Adrenal gland (tissue), 12 donors: Measurements from ENCODE around the gene SLC10A3. TPM values are rescaled to one million over a fixed set of nuclear protein-coding genes. Genes with fewer than 3 reads are reported as not detected.
A peak's percentile ranks its signal among the peaks of the same experiment; 100 is the strongest.

ENCODE experiments used
- DNase-seq, 7 donors: peaks; one replicate each; pipeline ENCODE4 v3.0.0-alpha.2; 2019 to 2020
- H3K27ac ChIP-seq, 5 donors: fragments of 200-600 bp; sonication (generic) in 4 of 5; 1 replicate in 3 of 5; 2 replicates in 2 of 5; pipeline versions ENCODE4 v1.5.1 to v1.8.0; 2016 to 2020; ENCODE audit warnings: mild to moderate bottlenecking in 1 of 5
- H3K27me3 ChIP-seq: fragments of 200-600 bp; 2 replicates; pipeline ENCODE4 v1.8.0; 2021
- H3K36me3 ChIP-seq, 2 donors: fragments of 200-600 bp; replicated peaks in 1 of 2; 1 replicate in 1 of 2; 2 replicates in 1 of 2; pipeline versions ENCODE4 v1.5.1 to v1.8.0; 2018 to 2022
- H3K4me1 ChIP-seq, 2 donors: fragments of 200-600 bp; replicated peaks in 1 of 2; 1 replicate in 1 of 2; 2 replicates in 1 of 2; pipeline versions ENCODE4 v1.5.1 to v1.8.0; 2018 to 2021
- H3K4me3 ChIP-seq, 4 donors: fragments of 200-600 bp; sonication (generic) in 3 of 4; one replicate each; pipeline ENCODE4 v1.5.1; 2016 to 2018
- H3K9me3 ChIP-seq, 3 donors: fragments of 200-600 bp; sonication (generic) in 1 of 3; replicated peaks in 1 of 3; 1 replicate in 2 of 3; 2 replicates in 1 of 3; pipeline versions ENCODE4 v1.5.1 to v1.8.0; 2016 to 2021
- POLR2A ChIP-seq, 2 donors: fragments of 450-650 bp; IDR thresholded peaks; one replicate each; pipeline ENCODE4 v1.6.1; 2017; ENCODE audit warnings: antibody characterized with exemption in 2 of 2, mild to moderate bottlenecking in 2 of 2, moderate library complexity in 1 of 2
- WGBS, 4 donors: extraction: QIAGEN DNeasy Blood & Tissue Kit in 2 of 4; methylation state at CpG; one replicate each; pipeline versions ENCODE4 v1.1.5 to v1.1.7; 2013 to 2017; 5-methylcytosine and 5-hydroxymethylcytosine counted together
- intact Hi-C, 2 donors: fragments of 100-400 bp; cut with DNase I; formaldehyde crosslinking; loops; one replicate each; pipeline versions ENCODE4 v1.14.1 to v1.15.0; 2022 to 2023
- polyA plus RNA-seq, 3 donors: library from polyadenylated mRNA; stranded (reverse); fragments of 200-250 nt in 2 of 3; fragments of 350-450 nt in 1 of 3; fragmentation: Illumina TruSeq in 1 of 3; extraction: RNeasy Lipid Tissue Mini Kit (QIAGEN cat#74804) in 1 of 3; gene quantifications; one replicate each; pipeline ENCODE4 v1.2.3, GENCODE V29; 2013 to 2014
- total RNA-seq, 9 donors: library from RNA; depleted of rRNA in 4 of 9; stranded (reverse); fragments of >200 nt in 4 of 9; fragments of 120-200 nt in 1 of 9; fragmentation: NEBNext Ultra II Directional in 1 of 9; extraction: Animal tissue kit (Norgen Biotek cat#: 25700) in 1 of 9; gene quantifications; one replicate each; pipeline versions ENCODE4 v1.1.0 to v1.2.4, GENCODE V29; 2013 to 2023
- TF ChIP-seq, protein P1 (sequence below), 6 experiments: fragments of 450-650 bp in 4 of 6; fragments of 200-600 bp in 2 of 6; sonication (generic) in 1 of 6; IDR thresholded peaks; 1 replicate in 5 of 6; 2 replicates in 1 of 6; pipeline versions ENCODE4 v1.5.1 to v1.8.0; 2016 to 2021; ENCODE audit warnings: antibody characterized with exemption in 6 of 6, mild to moderate bottlenecking in 2 of 6, moderate library complexity in 1 of 6
- donor health status: healthy with polysubstance abuse.
- donor health status: Bipolar disorder and iron deficiency.
- donor health status: DM: yes; HTN: yes; CAD: no.
- donor health status: DM: no; HTN: no; CAD: no.
- donor health status: DM: no; HTN: no; CAD: no.
- donor health status: DM: yes; HTN: yes; CAD: no.

Gene SLC10A3
- total and polyA plus RNA-seq, 12 donors = 8.7 to 33.4 (median 27.8) TPM

DNA sequence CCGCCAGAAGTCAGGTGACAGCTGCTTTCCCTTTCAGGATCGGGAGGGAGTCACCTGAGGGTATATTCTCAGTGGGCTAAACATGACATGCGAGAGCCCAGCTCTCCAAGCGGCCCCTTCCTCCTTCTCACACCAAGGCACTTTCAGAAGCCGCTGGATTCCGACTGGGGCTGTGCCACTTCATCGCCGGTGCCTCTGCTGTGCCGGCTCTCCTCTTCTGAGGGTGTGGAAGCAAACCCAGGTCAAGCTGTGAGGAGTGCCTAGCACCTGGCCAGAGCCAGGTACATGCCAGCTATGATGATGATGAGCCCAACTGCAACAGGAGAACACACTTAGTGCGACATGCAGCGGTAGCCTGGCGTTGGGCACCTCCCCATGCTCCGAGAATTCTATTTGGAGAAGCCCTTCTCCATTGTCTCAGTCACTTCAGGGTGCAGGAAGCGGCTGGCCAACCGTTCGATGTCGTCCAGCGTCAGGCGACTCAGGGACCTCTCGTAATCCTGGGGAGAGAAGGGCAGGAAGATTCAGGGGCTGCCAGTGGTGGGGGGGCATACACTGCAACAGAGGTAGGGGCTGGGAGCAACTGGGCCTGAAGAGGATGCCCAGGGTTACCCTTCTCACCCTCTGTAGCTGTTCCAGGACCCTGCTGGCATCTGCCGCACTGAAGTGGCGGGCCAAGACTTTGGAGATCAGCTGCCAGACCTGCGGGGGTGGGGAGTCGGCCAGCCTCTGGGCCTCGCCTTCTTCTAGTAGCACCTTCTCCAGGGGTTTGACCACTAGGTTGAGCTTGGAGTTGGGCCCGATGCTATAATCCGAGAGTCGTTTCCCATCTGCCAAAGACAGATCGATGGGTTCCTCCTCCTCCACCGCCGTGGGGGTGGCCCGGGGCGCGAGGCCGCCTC is 5.0 kb downstream of the SLC10A3 start:
- H3K4me1 ChIP-seq = peaks cover 5 to 14% of the 10 kb centered on the region in 2 donors
- H3K27me3 ChIP-seq = no peaks in the 10 kb centered on the region
- intact Hi-C loops = no loop called here
- no peaks in the 10 kb centered on the region for H3K9me3 ChIP-seq
- DNase-seq = peak in 4 of 7 donors; percentile 27 to 57 (median 42)
- peak overlapping the region in 2 of 4 donors; percentile 32 to 73 for H3K4me3 ChIP-seq
- peak overlapping the region; percentile 53 to 93 (median 74) for H3K27ac ChIP-seq
- no peak for TF ChIP-seq POLR2A (IDR thresholded peaks at IDR 0.05)
- TF ChIP-seq, protein P1, sequence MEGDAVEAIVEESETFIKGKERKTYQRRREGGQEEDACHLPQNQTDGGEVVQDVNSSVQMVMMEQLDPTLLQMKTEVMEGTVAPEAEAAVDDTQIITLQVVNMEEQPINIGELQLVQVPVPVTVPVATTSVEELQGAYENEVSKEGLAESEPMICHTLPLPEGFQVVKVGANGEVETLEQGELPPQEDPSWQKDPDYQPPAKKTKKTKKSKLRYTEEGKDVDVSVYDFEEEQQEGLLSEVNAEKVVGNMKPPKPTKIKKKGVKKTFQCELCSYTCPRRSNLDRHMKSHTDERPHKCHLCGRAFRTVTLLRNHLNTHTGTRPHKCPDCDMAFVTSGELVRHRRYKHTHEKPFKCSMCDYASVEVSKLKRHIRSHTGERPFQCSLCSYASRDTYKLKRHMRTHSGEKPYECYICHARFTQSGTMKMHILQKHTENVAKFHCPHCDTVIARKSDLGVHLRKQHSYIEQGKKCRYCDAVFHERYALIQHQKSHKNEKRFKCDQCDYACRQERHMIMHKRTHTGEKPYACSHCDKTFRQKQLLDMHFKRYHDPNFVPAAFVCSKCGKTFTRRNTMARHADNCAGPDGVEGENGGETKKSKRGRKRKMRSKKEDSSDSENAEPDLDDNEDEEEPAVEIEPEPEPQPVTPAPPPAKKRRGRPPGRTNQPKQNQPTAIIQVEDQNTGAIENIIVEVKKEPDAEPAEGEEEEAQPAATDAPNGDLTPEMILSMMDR (IDR thresholded peaks at IDR 0.05) = no peak
- no peaks in the 10 kb centered on the region for H3K36me3 ChIP-seq
- 44 to 86% (median 66%) methylated on average over 4 to 35 of the region's 35 CpGs for WGBS, 4 donors

DNA sequence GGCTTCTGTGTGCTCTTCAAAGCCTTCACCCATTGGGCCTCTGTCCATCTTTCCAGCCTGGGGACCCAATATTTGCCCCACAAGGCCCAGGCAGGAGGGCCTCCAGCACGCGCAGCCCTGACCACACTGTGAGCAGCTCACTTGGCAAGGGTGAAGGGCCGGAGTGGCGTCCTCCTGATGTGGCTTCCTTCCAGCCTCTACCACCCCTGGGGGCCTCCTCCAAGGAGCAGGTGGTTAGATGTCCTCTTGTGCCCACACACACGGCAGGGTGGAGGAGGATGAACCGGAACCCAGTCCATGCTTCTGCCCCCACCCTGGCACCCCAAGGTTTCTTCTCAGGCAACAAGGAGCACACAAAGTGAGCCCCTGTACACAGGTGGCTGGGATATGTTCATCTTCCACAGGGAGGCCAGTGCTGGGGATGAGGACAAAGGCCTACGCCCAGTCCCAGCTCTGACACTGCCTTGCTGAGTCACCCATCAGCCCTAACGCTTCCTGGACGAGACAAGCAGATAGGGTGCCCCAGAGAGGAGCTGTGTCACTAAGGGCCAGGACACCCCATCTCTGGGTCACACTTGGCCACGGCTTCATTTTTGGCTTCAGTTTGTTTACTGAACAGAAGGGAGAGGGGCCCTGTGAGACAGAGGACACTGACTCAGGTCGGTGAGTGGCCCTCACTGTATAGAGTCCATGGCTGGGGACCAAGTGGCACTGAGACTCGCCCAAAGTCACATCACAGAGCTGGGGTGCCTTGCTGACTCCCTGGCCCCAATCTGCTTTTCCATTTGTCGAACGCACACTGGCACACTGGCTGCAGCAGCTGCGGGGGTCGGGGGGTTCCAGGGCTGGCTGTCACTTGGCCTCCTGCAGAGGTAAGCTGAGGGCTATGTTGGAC is 5.9 kb downstream of the SLC10A3 start:
- Histone ChIP-seq H3K9me3 (no peaks in the 10 kb centered on the region), H3K27ac (peak overlapping the region in 3 of 5 donors; percentile 27 to 93 (median 85)), H3K36me3 (no peaks in the 10 kb centered on the region), H3K4me1 (peaks cover 5 to 11% of the 10 kb centered on the region in 2 donors), H3K4me3 (no peak overlapping the region), H3K27me3 (no peaks in the 10 kb centered on the region)
- intact Hi-C loops = no loop called here
- peak in 6 of 7 donors; percentile 58 to 76 (median 67) for DNase-seq
- TF ChIP-seq, protein P1 (IDR thresholded peaks at IDR 0.05) = no peak
- TF ChIP-seq POLR2A (IDR thresholded peaks at IDR 0.05) = peak in 1 of 2 donors; percentile 28
- WGBS, 4 donors = 66 to 89% (median 78%) methylated on average over 4 to 16 of the region's 16 CpGs

DNA sequence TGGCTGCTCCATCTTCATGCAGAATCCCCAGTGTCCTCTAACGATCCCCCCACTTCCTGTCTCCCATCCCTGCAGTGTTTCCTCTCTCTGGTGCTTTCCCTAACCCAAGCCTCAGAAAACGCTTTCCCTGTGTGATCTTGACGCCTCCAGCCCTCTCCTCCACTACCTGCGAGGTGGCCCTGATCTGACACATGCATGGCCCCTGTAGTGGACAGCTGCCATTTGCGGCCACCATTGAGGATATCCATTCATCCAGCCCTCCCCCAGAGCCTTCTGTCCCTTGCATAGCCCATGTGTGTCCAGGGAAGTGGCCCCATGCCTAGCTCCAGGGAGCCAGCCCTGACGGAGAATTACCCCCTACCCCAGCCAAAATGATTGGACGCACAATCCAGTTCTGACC is 7.1 kb downstream of the SLC10A3 start:
- intact Hi-C loops = no loop called here
- peak in 1 of 7 donors; percentile 11 for DNase-seq
- H3K4me3 ChIP-seq = no peak overlapping the region
- no peak overlapping the region for H3K27ac ChIP-seq
- peaks cover 5 to 9% of the 10 kb centered on the region in 2 donors for H3K4me1 ChIP-seq
- no peak for TF ChIP-seq POLR2A (IDR thresholded peaks at IDR 0.05)
- TF ChIP-seq, protein P1 (IDR thresholded peaks at IDR 0.05) = no peak
- H3K36me3 ChIP-seq = no peaks in the 10 kb centered on the region
- 78 to 94% (median 80%) methylated on average over 5 to 7 of the region's 7 CpGs for WGBS, 4 donors
- no peaks in the 10 kb centered on the region for H3K9me3 ChIP-seq
- no peaks in the 10 kb centered on the region for H3K27me3 ChIP-seq

DNA sequence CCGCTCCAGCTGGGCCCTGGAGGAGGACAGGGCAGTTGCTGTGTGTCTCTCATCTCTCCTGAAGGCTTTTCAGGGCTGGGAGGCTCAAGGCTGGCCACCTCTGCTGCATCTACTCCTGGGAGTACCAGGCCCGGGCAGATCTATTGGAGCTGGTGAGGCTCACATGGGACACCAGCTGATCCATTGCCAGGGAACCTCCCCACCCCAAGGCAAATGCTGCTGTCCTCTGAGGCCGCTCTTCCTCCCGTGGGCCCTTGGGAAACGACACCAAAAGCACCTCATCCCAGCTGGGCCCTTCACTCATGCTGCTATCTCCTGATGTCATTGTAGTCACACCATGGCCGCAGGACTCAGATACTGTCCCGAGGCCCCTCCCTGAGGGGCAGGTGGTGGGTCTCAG is 7.6 kb downstream of the SLC10A3 start:
- no peak overlapping the region for H3K27ac ChIP-seq
- H3K36me3 ChIP-seq = no peaks in the 10 kb centered on the region
- peaks cover 5 to 9% of the 10 kb centered on the region in 2 donors for H3K4me1 ChIP-seq
- H3K4me3 ChIP-seq = no peak overlapping the region
- no peaks in the 10 kb centered on the region for H3K27me3 ChIP-seq
- no peaks in the 10 kb centered on the region for H3K9me3 ChIP-seq
- intact Hi-C loops = no loop called here
- TF ChIP-seq, protein P1 (IDR thresholded peaks at IDR 0.05) = no peak
- TF ChIP-seq POLR2A (IDR thresholded peaks at IDR 0.05) = no peak
- WGBS, 4 donors = 40 to 100% (median 80%) methylated on average over 1 to 7 of the region's 7 CpGs
- DNase-seq = peak in 2 of 7 donors; percentile 10 to 16
